Hepatic stellate cell (primary cell): ENCODE measurements around the gene NME9.

Source experiments
- DNase-seq: peaks from one replicate; pipeline ENCODE4 v3.0.0; 2011; ENCODE audit warnings: low spot score

The NME9 gene

DNA sequence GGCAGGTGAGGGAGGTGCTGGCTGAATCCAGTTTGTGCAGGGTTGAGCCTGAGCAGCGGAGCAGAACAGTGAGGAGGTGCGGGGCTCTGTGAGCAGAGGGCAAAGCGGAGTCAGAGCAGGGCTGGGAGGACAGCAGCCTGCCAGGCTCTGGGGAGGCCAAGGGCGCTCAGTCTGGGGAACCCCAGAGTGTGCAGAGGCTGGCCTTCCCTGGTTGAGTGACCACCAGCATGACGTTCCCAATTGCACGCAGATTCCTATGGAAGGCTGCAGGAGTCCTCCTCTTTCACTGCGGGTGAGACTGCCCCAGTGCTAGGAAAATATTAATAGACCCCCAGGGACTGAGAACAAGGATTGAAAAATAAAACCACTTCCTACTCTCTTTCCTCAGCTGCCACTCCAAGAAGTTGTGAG lies 31.9 kb upstream of the NME9 start:
- DNase-seq: no peak

DNA sequence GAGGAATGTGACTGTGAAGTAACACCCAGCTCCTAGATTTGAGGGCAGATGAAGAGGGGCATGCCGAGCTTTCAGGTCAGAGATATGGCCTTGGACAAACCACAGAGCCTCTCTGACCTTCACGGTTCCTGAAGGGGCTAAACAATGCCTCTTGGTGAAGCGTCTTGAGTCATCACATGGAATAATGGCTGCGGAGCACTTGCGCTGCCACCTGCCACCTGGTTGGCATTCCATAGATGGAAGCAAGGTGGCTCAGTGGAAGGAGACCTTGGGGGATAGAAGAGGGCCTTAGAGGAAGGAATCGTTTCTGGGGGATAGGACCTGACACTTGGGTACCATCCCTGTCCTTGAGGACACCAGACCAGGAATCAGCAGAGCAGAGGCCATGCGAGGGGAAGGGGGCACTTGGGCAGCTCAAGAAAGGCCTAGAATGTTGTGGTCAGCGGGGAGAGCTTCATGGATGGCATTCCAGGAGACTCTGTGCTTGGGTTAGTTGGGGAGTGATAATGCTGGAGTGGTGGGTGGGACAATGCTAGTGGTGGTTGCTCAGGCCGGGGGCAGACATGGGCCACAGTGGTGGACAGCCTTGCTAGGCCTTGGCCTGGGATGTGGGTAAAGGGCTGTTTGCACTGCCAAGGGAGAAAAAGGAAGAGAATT lies 31.3 kb upstream of the NME9 start:
- DNase-seq: no peak

- no peak for DNase-seq
These were observed 30.5 kb upstream of the NME9 start for GRCh38 chr3:138359919-138360868.

- no peak for DNase-seq
These were observed 29.7 kb upstream of the NME9 start for GRCh38 chr3:138359148-138359918.

- DNase-seq: no peak
These were observed 27.2 kb upstream of the NME9 start for GRCh38 chr3:138356730-138357405.

GRCh38 chr3:138355071-138355470 lies 25.4 kb upstream of the NME9 start:
- DNase-seq: no peak

DNA sequence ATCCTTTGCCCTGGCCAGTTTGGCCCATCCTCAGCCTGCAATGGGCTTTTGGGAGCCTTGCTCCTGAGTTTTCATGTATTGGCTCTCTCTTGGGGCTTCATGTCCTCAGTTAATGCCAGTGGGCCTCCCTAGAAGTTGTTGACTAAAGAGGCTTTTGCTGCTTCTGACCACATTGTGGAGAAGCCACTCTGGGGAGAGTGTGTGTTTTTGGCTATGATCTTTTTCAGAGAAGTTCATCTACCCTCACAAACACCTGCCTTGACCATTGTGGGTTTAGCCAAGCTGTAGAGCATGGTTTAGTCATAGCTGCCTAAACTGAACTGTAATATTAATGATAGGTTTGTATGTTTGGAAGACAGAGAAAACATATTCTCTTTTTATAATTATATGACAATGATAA lies 24.7 kb upstream of the NME9 start:
- DNase-seq: no peak

- peak; percentile 56 for DNase-seq
These were observed 22.4 kb upstream of the NME9 start for GRCh38 chr3:138351916-138352550.

DNA sequence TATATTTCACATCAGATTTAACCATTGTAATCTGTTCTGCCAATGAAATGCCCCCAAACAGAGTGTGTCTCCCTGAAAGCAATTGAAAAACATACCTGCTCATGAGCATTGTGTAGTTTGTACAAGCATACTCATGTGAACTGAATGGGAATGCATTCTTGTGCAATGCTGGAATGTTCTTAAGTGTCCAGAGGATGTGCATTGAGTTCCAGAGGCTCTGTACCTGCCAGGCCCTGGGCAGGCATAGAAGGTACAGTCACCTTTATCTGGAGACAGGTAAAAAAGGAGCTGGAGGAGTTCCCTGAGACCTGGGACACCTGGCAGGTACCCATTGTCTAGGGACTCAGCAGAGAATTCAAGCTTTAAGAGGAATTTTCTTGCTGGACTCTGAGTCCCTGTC lies 21.5 kb upstream of the NME9 start:
- no peak for DNase-seq

GRCh38 chr3:138349926-138350665 lies 20.4 kb upstream of the NME9 start:
- no peak for DNase-seq

DNA sequence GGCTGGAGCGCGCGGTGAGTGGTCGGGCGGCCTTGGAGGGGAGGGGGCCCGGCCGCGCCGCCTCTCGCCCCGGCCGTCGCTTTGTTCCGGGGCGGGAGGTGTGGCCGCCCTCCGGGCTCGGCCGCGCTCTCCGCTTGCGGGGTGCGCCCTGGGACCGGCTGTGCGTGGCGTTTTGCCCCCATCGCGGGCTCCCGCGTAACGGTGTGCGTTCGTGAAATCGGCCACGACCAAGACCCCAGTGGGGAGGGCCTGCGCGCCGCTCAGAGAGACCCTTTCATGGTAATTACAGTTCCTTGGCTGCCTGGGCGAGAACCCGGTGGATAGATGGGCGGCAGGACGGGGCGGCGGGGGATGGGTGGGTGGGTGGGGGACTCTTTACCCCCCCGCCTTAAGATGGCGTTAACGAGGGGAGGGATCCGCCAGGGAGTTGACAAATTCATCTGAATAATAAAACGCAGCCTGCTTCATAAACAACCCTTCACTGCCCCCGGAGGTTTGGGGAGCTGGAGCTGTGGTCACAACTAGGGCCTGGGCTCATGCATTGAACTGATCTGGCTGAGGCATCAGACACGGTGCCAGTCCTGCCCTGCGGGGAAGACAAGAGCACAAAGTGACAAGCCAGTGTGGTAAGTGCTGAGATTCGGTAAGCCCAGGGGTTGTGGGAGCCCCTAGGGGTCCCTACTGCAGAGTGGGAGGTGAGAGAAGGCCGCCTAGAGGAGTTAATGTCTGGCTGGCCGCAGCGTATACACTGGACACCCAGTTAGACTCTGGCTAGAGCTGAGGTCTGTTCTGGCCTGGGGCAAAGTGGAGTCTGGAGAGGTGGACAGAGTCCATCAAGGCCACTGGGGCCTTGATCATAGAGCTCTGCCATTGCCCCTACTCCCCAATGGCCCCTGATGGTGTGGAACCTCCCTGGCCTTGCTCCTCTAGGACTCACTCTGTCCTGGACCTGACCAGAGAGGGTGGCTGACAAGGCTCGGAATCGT lies 19.4 kb upstream of the NME9 start:
- DNase-seq: peak; percentile 51

- peak; percentile 75 for DNase-seq
These were observed 18.5 kb upstream of the NME9 start, which contains the start of gene MRAS for GRCh38 chr3:138347960-138348753. Gene MRAS (plus strand): TSS chr3:138348579. CDS start chr3:138372884, 24,305 bp downstream.

- no peak for DNase-seq
These were observed 15.1 kb upstream of the NME9 start for GRCh38 chr3:138344754-138345153.

- no peak for DNase-seq
These were observed 10.9 kb upstream of the NME9 start for GRCh38 chr3:138340511-138340910.

GRCh38 chr3:138338811-138339210 lies 9.2 kb upstream of the NME9 start:
- DNase-seq: no peak

DNA sequence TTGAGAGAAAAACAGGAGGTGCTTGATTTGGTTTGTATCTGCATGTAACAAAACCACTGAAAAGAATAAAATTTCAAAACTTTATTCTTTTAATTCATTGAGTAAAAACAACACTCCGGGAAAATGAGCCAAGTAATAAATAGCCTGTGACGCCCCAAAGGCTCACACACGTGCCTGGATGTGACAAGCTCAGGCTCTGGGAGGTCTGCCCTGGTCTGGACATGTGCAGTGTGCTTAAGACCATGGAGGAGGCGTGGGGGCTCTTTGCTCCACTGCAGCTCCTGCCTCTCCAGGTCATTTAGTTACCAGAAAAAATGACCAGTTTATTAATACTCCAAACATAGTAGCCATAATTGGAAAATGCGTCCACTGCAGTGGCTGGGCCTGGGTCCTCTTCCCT lies 8.6 kb upstream of the NME9 start:
- no peak for DNase-seq

DNA sequence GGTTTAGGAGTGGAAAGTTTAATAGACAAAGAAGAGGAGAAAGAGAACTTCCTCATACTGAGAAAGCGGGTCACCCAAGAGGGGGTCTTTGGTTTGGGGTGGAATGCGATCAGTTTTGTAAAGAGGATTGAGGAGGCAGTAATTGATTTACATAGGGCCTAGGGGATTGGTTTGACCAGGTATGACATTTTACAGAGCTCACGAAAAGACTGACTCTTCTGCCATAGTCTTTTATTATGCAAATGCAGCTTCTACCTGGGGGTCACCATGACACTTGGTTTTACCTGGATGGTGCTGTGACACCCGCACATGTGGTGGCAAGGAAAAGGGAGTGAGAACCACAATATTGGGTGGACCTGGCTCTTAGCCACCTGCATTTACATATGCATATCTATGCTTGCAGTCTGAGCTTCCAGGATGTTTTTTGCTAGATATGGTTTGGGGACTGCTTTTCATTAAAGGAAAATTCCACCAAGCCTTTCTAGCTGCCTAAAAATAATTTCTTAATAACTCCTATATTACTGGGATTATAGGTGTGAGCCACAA lies 6.9 kb upstream of the NME9 start:
- no peak for DNase-seq

- DNase-seq: no peak
These were observed 5.0 kb upstream of the NME9 start for GRCh38 chr3:138334608-138335007.
